Motor neuron (in vitro differentiated cells): ENCODE results near the gene MSN. TPM values are rescaled to one million over a fixed set of nuclear protein-coding genes. Genes with fewer than 3 reads are reported as not detected.
"Not testable (repeated sequence)": the region's sequence is repeated elsewhere in the genome, so short reads cannot be mapped to it uniquely, and the experiment has no call there.

Source experiments
- ATAC-seq, 8 experiments: fragments of 200-7000 bp; cut with Tn5 transposase; replicated peaks in 6 of 8; 2 replicates each; pipeline ENCODE4 v1.8.0; 2021; ENCODE audit warnings: mild to moderate bottlenecking in 8 of 8, moderate library complexity in 8 of 8
- H3K27ac ChIP-seq, 2 donors: fragments of 250-450 bp; sonication (Bioruptor Pico); 2 replicates each; pipeline ENCODE4 v1.9.0; 2021; ENCODE audit warnings: antibody characterized with exemption in 2 of 2, mild to moderate bottlenecking in 2 of 2, moderate library complexity in 1 of 2
- H3K4me1 ChIP-seq, 2 donors: fragments of 250-450 bp; sonication (Bioruptor Pico); replicated peaks in 1 of 2; 2 replicates each; pipeline ENCODE4 v1.6.1; 2021; ENCODE audit warnings: antibody characterized with exemption in 2 of 2, mild to moderate bottlenecking in 2 of 2, moderate library complexity in 1 of 2
- H3K4me3 ChIP-seq, 5 donors: fragments of 250-450 bp; sonication (Bioruptor Pico); 2 replicates each; pipeline ENCODE4 v1.9.0; 2021; ENCODE audit warnings: antibody characterized with exemption in 5 of 5, mild to moderate bottlenecking in 5 of 5, moderate library complexity in 4 of 5
- WGBS, 10 experiments: fragments of 450-650 bp; shearing (Covaris generic); methylation state at CpG; one replicate each; pipeline ENCODE4 v1.0.0; 2022; 5-methylcytosine and 5-hydroxymethylcytosine counted together
- in situ Hi-C, 9 experiments: fragments of 400-800 bp; cut with MboI; loops; one replicate each; pipeline ENCODE4 v1.15.0; 2021; ENCODE audit warnings: low sequenced_read_pairs in 9 of 9, low pct_unique_long_range_greater_than_20kb in 2 of 9; ENCODE audit not compliant: unreplicated experiment in 9 of 9
- total RNA-seq, 8 experiments: library from RNA; unstranded; fragments of 300-600 nt; gene quantifications; 2 replicates each; pipeline versions ENCODE4 v1.2.3 to v1.2.4, GENCODE V29; 2022

The MSN gene
- 100 to 1,000 TPM in 4 of 8 experiments, 10 to 100 TPM in 4; 41.7 to 210 (median 113) TPM for total RNA-seq

GRCh38 chrX:65667503-65668376 lies at the start of gene MSN:
Gene MSN (plus strand): TSS chrX:65667654. CDS start chrX:65667842, 188 bp downstream.
- in situ Hi-C loops, result no loop called here
- peak; percentile 71 to 86 (median 84) for ATAC-seq
- 13% methylated on average over 6 of the region's 56 CpGs; no CpG with 5 or more reads in 9 of the 10 experiments for WGBS, 10 experiments
- peak within 1 kb of the TSS; percentile 36 to 75 (median 55) for H3K4me3 ChIP-seq
- H3K4me1 ChIP-seq, result peaks cover 0 to 13% of the 10 kb centered on the region in 2 donors
- peak within 1 kb of the TSS; percentile 85 to 93 for H3K27ac ChIP-seq

- in situ Hi-C loops, H3K4me1 ChIP-seq, ATAC-seq, H3K27ac ChIP-seq, H3K4me3 ChIP-seq: not testable (repeated sequence)
- 100% methylated on average over 1 of the region's 33 CpGs; no CpG with 5 or more reads in 8 of the 10 experiments for WGBS, 10 experiments
These were observed 47.3 kb upstream of the MSN start for GRCh38 chrX:65620096-65620705.

GRCh38 chrX:65630771-65631170 lies 36.7 kb upstream of the MSN start:
- in situ Hi-C loops, result no loop called here
- no peak for ATAC-seq
- H3K4me1 ChIP-seq, result no peaks in the 10 kb centered on the region
- no peak overlapping the region for H3K4me3 ChIP-seq
- 40 to 100% (median 71%) methylated on average over 1 to 3 of the region's 3 CpGs; no CpG with 5 or more reads in 6 of the 10 experiments for WGBS, 10 experiments
- H3K27ac ChIP-seq, result no peak overlapping the region

DNA sequence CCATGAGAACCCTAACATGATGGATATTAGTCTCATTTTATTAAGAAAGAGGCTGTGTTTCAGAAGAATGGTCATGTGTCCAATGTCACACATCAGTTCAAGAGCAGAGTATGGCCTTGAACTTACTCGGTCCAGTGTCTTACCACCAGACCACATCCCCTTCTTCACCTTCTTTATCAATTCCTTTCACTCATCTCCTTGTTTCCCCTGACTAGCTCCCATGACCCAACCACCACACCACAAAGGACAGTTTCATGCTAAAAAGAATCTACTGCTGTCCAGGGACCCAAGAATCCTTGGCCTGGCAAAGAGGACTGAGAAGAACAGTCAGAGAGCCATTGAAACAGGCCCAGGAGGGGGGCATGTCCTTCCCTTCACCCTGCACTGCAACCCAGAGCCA lies 33.6 kb upstream of the MSN start:
- ATAC-seq, result no peak
- no peak overlapping the region for H3K4me3 ChIP-seq
- H3K27ac ChIP-seq, result no peak overlapping the region
- in situ Hi-C loops, result no loop called here
- WGBS, 10 experiments, result 57% methylated on average over 1 of the region's 1 CpG; no CpG with 5 or more reads in 9 of the 10 experiments
- no peaks in the 10 kb centered on the region for H3K4me1 ChIP-seq

DNA sequence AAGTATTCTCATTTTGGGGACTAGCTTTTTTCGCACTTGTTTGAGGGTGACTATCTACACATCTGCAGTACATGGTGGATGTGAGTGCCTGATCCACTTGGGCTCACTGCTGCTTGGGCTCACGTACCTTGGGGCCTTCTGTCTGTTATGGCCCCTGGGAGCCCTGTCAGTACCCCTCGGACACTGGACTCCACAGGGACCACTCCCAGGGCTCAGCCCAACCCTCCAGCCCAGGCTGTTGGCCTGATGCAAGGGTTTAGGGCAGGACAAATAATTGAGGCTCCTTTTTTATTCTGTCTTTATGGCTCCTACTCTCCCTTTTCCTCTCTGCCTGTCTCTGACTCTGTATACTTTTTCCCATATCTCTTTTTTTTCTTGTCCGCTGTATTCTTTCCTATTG lies 32.7 kb upstream of the MSN start:
- no peak overlapping the region for H3K27ac ChIP-seq
- no peak overlapping the region for H3K4me3 ChIP-seq
- ATAC-seq, result no peak
- in situ Hi-C loops, result no loop called here
- H3K4me1 ChIP-seq, result no peaks in the 10 kb centered on the region
- 47 to 100% (median 99%) methylated on average over 1 to 4 of the region's 4 CpGs; no CpG with 5 or more reads in 4 of the 10 experiments for WGBS, 10 experiments

GRCh38 chrX:65635378-65635777 lies 32.1 kb upstream of the MSN start:
- in situ Hi-C loops, result no loop called here
- Histone ChIP-seq H3K27ac (no peak overlapping the region), H3K4me3 (no peak overlapping the region), H3K4me1 (no peaks in the 10 kb centered on the region)
- 20 to 45% methylated on average over 1 to 3 of the region's 3 CpGs; no CpG with 5 or more reads in 8 of the 10 experiments for WGBS, 10 experiments
- ATAC-seq, result peak in 3 of 8 experiments; percentile 92 to 96 (median 94)

DNA sequence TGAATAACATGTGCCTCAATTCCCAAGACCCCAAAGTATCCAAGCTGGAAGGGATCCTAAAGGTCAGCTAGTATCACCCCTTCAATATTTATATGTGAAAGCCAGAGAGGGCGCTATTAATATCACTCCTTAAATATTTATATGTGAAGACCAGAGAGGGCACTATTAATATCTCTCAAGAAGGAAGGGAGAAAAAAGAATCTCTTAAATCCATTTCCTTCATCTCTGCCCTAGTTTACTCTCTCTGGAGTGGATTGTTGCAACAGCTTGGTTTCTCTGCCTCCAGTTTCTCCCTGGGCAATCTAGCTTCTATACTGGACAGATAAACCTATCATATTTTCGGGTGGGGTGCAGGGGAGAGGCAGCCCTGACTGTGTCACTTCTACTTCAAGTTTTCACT lies 31.6 kb upstream of the MSN start:
- in situ Hi-C loops, result no loop called here
- ATAC-seq, result peak in 3 of 8 experiments; percentile 41 to 46 (median 45)
- 38 to 43% methylated on average over 1 to 2 of the region's 2 CpGs; no CpG with 5 or more reads in 8 of the 10 experiments for WGBS, 10 experiments
- H3K4me1 ChIP-seq, result no peaks in the 10 kb centered on the region
- no peak overlapping the region for H3K27ac ChIP-seq
- no peak overlapping the region for H3K4me3 ChIP-seq

GRCh38 chrX:65636261-65636660 lies 31.2 kb upstream of the MSN start:
- WGBS, 10 experiments, result 0 to 93% (median 33%) methylated on average over 1 to 3 of the region's 4 CpGs; no CpG with 5 or more reads in 5 of the 10 experiments

GRCh38 chrX:65637335-65637734 lies 30.1 kb upstream of the MSN start:
- Histone ChIP-seq H3K4me1 (no peaks in the 10 kb centered on the region), H3K27ac (no peak overlapping the region), H3K4me3 (no peak overlapping the region)
- ATAC-seq, result no peak
- 77 to 100% (median 83%) methylated on average over 1 to 3 of the region's 5 CpGs; no CpG with 5 or more reads in 6 of the 10 experiments for WGBS, 10 experiments
- in situ Hi-C loops, result no loop called here

More at GRCh38 chrX:65636261-65636660, 31.2 kb upstream of the MSN start:
- H3K4me3 ChIP-seq, in situ Hi-C loops, ATAC-seq, H3K27ac ChIP-seq, H3K4me1 ChIP-seq: not testable (repeated sequence)

DNA sequence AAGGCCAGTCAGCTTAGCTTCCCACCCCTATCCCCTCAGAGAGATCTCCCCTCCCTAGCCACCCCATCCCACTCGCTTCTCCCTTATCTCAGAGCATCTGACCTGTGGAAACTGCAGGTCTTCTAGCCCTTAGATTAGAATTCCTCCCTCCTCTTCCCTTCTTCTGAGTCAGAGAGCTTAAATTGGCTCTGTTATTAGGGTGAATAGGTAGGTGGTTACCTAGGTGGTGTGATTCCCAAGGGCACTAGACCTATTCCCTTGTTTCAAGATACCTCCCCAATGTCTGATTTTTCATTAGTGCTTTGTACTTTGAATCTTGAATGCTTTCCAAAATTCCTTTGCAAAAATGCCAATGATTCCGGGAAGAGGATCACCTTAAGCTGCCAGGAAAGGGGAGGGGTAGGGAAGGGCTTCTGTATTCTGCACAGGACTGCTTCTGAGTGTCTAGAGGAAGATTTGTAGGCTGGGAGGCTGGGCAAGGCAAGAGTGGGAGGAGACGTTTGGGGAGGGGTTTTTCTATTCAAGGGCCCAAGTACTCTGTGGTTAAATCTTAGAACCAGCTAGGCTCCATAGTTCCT lies 24.5 kb upstream of the MSN start:
- peak in 3 of 8 experiments; percentile 65 to 76 (median 67) for ATAC-seq
- Histone ChIP-seq H3K4me1 (peaks cover 0 to 3% of the 10 kb centered on the region in 2 donors), H3K27ac (no peak overlapping the region), H3K4me3 (no peak overlapping the region)
- WGBS, 10 experiments, result 0 to 26% (median 8%) methylated on average over 1 to 3 of the region's 3 CpGs; no CpG with 5 or more reads in 7 of the 10 experiments
- in situ Hi-C loops, result no loop called here

GRCh38 chrX:65643531-65644052 lies 23.9 kb upstream of the MSN start:
- Histone ChIP-seq H3K4me1 (peaks cover 0 to 3% of the 10 kb centered on the region in 2 donors), H3K27ac (no peak overlapping the region), H3K4me3 (no peak overlapping the region)
- in situ Hi-C loops, result no loop called here
- 50% methylated on average over 1 of the region's 1 CpG; no CpG with 5 or more reads in 9 of the 10 experiments for WGBS, 10 experiments
- peak in 1 of 8 experiments; percentile 12 for ATAC-seq

DNA sequence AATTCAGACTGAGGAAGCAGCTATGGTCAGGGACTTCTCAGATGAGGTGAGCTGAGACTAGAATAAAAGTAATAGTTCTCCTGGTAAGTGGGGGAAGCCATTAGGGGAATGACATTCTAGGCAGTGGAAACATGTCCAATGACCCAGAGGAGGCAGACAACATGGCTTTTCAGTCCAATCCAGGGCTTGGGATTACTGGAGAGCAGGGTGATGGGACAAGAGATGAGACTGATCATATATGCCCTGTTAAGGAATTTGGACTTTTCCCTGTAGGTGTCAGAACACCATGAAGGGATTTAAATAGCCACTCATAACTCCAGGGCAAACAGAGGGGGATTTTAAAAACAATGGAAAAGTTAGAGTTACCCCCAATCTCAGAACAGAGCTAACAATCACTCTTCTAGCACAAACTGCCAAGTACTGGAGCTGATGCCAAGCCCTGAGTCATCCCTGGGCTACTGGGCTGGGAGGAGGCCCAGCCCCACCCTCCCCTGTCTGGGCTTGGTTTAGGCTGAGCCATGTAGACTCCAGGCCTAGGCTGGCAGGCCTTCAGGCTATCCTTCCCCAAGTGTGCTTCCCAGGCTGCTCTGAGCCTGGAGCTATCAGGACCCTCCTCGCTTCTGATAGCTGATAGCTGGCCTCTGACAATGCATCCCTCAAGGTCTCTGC lies 22.7 kb upstream of the MSN start:
- in situ Hi-C loops, result no loop called here
- WGBS, 10 experiments, result no CpG with 5 or more reads among the region's 1 CpG
- no peak overlapping the region for H3K4me3 ChIP-seq
- ATAC-seq, result peak; percentile 66 to 92 (median 82)
- H3K27ac ChIP-seq, result no peak overlapping the region
- peaks cover 0 to 3% of the 10 kb centered on the region in 2 donors for H3K4me1 ChIP-seq
